LoVo (cell line): ENCODE results near the gene GALNT12.

Experiments
- DNase-seq: peaks from one replicate; pipeline ENCODE4 v3.0.0-alpha.2; 2016; ENCODE audit warnings: low spot score

Gene GALNT12, protein sequence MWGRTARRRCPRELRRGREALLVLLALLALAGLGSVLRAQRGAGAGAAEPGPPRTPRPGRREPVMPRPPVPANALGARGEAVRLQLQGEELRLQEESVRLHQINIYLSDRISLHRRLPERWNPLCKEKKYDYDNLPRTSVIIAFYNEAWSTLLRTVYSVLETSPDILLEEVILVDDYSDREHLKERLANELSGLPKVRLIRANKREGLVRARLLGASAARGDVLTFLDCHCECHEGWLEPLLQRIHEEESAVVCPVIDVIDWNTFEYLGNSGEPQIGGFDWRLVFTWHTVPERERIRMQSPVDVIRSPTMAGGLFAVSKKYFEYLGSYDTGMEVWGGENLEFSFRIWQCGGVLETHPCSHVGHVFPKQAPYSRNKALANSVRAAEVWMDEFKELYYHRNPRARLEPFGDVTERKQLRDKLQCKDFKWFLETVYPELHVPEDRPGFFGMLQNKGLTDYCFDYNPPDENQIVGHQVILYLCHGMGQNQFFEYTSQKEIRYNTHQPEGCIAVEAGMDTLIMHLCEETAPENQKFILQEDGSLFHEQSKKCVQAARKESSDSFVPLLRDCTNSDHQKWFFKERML

DNA sequence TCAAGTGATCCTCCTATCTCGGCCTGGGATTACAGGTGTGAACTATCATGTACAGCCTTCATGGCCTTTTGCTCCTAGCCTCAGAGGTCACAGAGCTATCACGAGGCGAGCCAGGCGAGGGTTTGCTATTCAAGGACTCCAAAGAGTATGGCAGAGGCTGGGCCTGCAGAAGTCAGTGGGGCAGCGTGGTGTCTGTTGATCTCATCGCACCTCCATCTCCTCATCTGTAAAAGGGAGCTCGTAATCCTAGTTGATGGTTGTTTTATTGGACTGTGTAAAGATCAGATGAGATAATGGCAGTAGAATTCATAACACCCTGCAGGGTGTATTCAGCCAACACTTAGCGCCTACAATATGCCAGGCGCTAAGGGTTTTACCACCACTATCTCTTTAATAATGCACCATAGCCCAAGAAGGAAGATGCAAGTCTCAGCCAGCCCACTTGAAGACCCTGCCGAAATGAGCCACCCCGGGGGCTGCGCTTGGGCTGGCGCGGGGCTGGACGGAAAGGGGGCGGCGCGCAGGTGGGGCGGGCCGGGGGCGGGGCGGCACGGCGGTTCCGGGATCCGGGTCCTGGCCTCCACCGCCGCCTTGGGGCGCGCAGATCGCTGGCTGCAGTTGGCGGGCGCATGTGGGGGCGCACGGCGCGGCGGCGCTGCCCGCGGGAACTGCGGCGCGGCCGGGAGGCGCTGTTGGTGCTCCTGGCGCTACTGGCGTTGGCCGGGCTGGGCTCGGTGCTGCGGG, at the start of gene GALNT12:
TSS of gene GALNT12 (plus strand) at position 601 of the 744 bp plus-strand sequence. CDS start at position 630, 29 bp downstream.
- DNase-seq, result peak; percentile 62

DNA sequence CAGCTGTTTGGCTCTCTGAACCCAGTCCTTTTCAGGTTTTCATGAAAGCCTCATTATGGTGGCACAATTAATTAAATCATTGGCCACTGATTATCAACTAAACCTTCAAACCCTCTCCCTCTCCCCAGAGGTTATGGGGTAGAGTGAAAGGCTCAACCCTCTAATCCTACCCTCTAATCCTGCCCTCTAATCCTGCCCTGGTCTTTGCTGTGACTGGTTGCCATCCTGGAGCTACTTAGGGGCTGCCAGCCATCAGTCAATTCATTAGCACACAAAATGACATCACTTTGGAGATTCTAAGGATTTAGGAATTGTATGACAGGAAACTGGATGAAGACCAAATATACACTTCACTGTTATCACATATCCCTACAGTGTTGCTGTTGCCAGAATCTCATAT, 47.2 kb upstream of the GALNT12 start:
- no peak for DNase-seq

DNA sequence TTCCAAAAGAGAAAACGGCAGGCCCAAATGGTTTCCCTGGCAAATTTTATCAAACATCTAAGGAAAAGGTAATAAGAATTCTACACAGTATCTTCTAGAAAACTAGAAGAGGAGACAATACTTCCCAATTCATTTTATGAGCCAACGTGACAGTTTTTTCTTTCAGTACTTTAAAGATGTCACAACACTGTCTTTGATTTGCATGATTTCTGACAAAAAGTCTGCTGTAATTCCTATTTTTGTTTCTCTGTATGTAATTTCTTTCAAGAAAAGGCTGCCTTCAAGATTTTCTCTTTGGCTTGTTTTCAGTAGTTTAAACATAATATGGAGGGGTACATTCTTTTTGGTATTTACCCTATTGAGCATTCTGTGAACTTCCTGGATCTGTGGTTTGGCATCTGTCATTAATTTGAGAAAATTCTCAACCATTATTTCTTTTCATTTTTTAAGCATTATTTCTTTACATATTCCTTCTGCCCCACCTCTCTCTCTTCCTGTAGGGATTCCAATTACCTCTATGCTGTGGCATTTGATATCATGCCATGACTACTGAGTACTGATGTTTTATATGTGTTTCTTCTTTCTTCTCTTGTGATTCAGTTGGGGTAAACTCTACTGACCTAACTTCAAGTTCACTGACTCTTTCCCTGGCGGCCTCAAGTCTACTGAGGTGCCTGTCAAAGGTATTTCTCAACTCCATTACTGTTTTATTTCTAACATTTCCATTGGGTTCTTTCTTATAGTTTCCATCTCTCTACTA, 43.3 kb upstream of the GALNT12 start:
- DNase-seq, result no peak

DNA sequence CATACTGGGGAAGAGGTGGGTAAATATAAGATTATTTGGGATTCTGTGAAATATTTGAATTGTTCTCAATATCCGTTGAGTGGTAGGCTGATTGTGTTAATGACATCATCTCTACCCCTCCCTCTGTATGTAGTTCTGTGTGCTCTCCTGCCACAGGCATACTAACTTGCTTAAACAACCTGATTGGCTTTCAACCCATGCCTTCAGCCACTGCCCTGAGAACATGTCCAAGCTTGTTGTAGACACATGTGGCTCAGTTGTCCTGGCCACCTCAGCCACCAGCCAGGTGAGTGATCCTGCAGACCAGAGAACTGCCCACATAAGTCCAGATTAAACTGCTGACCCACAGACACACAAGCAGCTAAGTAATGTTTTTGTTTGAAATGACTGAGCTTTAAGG, 42.2 kb upstream of the GALNT12 start:
- no peak for DNase-seq

DNA sequence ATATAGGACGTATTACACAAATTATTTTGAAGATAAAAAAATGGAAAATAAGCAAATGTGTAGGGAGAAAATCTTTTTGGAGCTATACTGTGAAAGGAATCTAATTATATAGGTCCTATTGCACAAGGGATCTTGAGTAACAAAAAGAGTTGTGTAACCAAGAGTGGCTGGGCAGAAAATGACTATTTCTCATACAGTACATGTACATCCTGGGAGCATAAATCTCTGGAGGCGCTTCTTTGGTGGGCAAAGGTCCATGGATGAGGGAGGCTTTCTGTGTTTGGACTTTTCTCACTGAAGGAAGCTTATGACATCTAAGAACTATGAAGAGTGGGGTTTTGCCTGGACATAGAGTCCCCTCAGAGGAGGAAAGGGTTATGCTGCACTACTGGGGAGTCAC, 40.9 kb upstream of the GALNT12 start:
- DNase-seq, result no peak

DNA sequence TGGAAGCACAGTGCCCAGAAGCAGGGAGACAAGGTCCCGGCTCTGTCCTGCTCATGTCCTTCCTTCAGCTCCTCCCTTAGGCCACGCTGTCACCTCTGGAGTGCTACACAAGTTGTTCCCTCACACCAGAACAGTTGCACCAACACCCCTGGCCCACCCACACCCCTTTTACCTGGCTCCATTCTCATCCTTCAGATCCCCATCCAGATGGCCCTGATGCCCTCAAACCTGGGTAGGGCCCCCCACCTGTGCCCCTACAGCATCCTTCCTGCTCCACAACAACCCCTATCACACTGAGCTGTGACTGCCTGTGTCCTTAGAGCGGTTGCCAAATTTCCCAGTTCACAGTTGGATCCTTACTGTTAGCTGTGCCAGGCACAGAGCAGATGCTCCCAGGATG, 40.3 kb upstream of the GALNT12 start:
- DNase-seq, result no peak

DNA sequence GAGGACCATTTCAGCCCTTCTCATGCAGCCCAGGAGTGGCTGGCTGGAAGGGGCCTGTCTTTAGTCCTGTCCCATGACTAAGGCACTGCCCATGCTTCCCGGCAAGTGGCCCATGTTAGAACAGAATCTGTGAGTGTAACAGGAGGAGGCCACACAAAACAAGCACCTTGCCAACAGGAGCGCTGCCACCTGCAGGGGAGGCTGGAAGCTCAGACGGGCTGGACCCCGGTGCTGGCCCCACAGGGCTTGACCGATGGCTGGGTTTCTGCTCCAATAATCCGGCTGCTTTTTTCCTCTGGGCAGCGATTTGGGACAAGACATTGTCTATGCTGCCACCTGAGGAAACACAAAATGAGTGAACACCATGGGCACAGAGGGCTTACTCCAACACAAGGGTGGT, 39.6 kb upstream of the GALNT12 start:
- DNase-seq, result no peak

DNA sequence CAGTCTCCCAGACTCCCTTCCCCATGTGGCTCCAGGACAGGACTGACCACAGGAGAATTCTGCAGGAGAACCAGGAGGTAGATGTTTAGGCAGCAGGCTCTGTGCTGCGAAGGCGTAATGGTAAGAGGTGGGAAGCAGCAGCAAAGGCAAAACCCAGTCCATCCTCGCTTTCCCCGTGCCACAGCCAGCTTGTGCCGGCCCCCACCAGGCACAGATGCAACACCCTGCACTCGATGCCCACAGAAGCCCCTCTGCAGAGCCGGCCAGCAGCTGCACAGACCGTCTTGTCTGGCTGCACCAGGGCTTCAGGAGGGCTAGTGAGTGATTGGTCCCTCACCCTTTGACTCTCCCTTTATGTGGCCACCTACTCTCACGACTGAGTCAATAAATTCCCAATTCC, 39.1 kb upstream of the GALNT12 start:
- no peak for DNase-seq

DNA sequence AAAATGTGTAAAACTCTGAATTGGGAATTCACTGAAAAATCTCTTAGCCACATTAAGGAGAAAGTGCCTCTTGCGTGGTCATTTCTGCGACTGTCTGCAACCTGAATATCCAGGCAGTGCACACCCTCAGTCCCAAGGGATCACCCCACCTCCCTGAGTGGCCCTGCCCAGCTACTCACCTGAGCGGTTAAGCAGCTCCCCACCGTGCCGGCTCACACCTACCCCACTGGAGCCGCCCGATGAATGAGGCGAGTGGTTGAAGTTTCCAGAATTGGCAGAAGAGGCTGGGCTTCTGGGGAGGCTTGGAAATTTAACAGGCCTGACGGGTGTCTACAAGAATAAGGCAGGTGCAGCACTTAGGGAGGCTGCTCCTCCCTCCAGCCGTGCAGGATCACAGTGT, 36.8 kb upstream of the GALNT12 start:
- DNase-seq, result no peak

DNA sequence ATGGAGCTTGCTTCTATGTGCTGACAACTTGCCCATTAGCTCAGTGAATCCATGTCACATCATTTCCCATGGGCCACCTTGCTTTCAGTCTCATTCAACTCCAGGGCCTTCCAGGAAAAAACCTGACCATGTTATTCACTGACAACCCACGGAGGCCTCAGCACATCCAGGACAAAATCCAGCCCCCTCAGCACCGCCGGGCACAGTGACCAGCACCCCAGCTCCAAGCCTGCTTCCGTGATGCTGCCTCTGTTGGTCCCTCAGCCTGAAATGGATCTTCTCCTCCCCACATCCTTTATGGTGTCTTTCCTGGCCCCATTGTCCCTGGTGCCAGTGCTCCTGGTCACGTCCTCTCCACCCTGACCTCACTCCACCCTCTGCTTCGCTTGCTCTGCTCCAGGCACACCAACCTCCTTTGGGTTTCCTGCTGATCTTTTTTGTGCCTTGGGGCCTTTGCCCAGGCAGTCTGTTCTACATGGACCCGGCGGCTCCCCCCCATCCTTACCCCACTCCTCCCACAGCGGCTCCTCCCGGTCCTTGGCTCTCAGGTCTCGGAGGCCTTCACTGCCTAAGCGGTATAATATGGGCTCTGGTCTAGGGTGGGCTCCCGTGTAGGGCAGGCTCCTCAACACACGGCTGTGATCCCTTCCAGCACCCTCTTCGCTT, 36.1 kb upstream of the GALNT12 start:
- DNase-seq, result no peak

DNA sequence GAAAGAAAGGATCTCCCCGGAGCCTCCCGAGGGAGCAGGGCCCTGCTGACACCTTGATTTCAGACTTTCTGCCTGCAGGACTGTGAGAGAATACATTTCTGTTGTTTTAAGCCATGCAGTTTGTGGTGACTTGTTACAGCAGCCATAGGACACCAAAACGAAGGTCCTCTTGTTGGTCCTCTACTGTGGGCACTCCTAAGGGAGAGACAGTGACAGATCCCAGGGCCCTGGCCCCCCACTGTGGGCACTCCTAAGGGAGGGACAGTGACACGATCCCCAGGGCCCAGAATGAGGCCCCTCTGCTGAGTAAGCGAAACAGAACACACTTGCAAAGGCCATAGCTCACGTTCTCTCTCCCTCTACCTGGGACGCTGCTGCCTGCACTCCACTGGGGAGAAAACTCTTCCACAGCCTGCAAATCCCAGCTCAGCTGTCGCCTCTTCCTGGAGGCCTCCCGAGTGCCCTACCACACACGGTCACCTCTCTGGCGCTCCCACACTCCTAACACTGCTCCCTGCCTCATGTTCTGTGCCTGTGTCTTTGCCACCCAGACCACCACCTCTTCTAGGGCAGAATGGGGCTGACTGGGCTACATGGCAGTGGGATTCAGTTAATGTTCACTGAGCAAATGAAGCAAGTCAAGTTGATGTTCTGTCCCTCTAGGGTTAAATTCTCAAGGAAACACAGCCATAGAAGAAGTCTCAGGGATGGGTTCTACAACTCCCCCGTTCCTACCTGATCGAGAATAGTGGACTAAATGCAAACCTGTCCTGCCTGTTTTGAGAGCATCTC, 34.9 kb upstream of the GALNT12 start:
- no peak for DNase-seq

DNA sequence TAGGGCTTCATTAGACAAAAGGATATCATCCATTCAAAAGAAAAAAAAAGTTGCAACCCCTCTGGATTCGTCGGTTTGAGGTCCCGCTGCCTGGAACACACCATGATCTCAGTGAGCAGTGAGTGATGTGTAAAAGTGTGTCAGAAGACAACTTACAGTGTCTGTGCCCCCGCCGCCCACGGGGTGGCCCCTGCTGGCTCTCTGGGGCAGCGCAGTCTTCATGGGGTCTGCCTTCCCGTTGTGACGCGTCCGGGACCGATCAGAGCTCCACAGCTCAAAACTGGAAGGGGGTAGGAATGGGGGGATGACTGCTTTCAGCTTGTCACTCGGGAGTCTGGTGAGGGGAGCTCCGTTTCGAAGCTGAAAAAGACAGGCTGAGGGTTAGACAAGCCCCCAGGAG, 33.7 kb upstream of the GALNT12 start:
- no peak for DNase-seq

DNA sequence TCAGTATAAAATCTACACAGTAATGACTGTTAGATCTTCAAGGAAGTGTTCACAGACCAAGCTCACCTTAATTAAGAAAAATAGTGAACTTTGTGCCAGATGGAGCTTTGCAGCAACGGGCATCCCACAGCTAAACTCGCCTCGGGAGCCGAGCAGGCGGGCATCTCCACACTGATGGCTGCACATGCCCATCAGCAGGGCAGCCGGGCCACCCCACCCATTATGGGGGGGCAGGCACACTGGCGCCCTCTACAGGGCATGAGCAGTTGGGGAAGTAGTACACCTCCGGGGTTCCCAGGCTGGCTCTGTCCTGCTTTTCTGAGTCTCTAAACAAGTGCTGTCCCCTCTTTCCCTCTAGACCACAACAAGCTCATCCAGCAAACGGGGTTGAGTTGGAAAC, 32.7 kb upstream of the GALNT12 start:
- no peak for DNase-seq

DNA sequence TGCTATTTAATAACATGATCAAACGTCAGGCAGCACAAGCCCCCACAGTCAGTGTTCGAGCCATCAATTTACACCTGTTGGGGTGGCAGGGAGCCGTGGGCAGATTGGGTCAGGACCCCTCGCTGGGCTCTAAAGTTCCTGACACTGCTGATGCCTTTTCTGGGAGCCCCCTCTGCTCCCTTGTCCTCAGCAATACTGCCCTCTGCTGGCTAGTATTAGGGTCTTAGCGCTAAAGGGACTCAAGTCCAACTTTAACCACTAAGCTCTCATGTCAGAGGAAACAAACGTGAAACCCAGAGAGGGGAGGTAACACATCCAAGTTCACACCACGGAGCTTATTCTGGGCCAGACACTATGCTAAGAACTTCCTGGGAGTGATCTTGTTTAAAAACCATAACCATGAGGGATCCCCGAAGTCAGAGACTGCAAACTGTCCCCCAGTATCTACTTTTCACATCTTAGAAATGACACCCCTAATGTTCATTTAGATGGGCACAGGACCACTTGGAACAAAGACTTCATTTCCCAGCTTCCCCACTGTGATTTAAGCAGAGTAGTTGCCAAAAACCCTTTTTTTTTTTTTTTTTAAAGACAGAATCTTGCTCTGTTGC, 31.5 kb upstream of the GALNT12 start:
- DNase-seq, result peak; percentile 16

DNA sequence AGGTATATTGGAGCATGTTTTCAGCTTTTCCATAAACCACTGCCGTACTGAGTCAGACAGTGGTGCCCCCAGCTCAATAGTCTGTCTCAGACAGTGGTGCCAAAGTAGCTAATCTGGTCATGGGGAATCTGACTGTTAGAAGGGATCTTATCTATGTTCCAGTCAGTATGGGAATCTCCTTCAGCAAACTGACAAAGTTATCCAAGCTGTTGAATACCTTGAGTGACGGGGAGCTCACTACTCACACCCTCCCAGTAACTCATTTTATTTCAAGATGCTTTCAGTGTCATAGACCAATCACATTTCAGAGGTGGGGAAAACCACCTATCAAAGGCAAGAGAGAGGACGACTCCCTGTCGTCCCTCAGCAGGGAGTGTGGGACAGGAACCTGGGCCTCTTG, 29.9 kb upstream of the GALNT12 start:
- no peak for DNase-seq

DNA sequence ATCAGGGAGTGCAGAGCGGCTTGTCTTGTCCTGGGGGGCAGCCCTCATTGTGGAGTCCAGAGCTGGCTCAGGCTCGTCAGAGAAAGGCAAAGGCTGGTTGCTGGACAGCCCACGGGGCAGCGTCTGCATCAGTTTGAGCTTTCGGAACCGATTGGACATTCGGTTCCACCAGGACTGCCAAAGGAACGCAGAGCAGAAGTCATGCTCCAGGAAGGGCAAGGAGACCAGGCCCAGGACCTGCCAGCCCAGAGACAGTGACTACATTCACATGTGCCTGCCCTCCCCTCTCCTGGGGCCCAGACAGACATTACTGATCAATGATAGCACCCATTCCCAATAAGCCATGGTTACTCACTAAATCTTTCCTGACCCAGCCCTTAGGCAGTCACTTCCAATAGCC, 29.2 kb upstream of the GALNT12 start:
- no peak for DNase-seq

DNA sequence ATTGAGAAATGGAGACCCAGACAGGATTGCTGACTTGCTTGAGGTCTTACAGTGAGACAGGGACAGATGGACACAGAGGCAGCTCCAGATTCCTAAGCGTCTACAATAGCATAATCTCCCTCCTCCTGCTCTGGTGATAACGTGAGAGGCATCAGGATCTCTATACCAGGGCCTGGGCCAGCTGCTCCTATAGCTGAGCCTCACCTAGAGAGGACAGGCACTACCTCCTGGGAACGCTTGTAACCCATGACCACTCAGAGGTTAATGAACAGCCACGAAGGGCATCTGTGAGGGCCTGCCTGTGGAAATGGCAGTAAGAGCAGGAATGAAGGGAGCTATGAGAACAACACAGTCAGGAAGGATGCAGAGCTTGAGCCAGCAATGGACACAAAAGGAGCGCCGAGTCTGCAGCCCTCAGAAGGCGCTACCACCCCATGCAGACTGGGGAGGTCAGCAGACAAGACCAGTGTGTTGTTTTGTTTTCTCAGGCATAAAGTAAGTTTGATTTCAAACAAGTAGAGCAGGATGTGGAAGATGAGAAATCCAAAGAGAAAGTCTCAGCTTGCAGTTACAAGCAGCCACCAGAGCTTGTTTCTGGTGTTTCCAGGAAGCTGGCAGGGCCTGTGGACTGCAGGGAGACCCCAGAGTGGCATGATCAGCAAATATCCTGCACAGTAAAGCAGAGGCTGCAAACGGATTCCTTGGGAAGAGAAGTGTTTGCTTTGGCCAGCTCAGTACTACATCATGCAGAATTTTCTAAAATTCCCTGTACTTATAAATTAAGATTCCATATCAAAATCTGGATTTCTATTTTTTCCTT, 28.5 kb upstream of the GALNT12 start:
- DNase-seq, result no peak

DNA sequence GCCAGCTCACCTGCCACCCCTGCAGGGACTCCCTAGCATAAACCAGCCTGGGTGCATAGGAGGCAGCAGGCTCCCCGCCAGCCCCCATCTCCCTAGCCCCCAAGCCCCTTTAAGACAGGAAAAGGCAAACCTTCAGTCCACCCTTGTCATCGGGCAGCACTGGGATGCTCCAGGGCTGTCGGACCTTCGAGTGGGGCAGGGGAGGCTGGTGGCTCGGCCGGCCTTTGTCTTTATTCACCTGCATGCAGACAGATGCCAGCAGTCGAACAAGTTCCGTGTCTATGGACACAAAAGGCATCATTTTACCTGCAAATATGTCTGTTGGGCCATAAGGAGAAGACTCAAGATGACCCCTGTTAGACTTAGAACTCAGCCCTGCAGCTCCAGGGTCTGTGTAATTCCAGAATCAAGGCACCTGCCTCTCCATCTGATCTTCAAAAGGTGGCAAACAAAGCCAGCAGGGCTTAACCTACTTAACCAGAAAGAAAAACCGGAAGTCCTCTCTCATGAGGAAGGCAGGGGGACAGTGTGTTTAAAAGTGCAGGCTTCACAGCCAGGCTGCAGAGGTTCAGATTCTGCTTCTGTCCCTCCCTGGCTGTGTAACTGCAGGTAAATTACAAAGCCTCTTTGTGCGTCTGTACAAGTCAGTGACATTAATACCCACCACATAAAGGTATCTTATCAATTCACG, 27.3 kb upstream of the GALNT12 start:
- no peak for DNase-seq
